Effector memory CD4-positive, alpha-beta T cell (primary cell): ENCODE results near the gene METTL25.

Experiments
- DNase-seq, 3 donors: peaks; one replicate each; pipeline ENCODE4 v3.0.0-alpha.2; 2020
- H3K27ac ChIP-seq: 2 replicates; pipeline ENCODE4 v1.7.0; 2013; ENCODE audit warnings: mild to moderate bottlenecking, low read length, moderate library complexity; ENCODE audit not compliant: insufficient read depth, poor library complexity, severe bottlenecking
- H3K27me3 ChIP-seq: replicated peaks from 2 replicates; pipeline ENCODE4 v1.7.0; 2013; ENCODE audit warnings: mild to moderate bottlenecking, low read length; ENCODE audit not compliant: insufficient read depth, control insufficient read depth, poor library complexity, severe bottlenecking
- H3K36me3 ChIP-seq: 2 replicates; pipeline ENCODE4 v1.7.0; 2013; ENCODE audit warnings: mild to moderate bottlenecking, low read length, moderate library complexity; ENCODE audit not compliant: control insufficient read depth, insufficient read depth
- H3K4me1 ChIP-seq: 2 replicates; pipeline ENCODE4 v1.7.0; 2013; ENCODE audit warnings: low read length, mild to moderate bottlenecking; ENCODE audit not compliant: control insufficient read depth, insufficient read depth, poor library complexity, severe bottlenecking
- H3K4me3 ChIP-seq: 2 replicates; pipeline ENCODE4 v1.7.0; 2013; ENCODE audit warnings: low read length, low read depth, mild to moderate bottlenecking; ENCODE audit not compliant: insufficient read depth, poor library complexity, severe bottlenecking
- H3K9me3 ChIP-seq: 2 replicates; pipeline ENCODE4 v1.7.0; 2013; ENCODE audit warnings: mild to moderate bottlenecking, low read length, moderate library complexity; ENCODE audit not compliant: control insufficient read depth

METTL25 gene

GRCh38 chr12:82515652-82516051 is 157.3 kb downstream of the METTL25 start:
- no peaks in the 10 kb centered on the region for H3K36me3 ChIP-seq
- DNase-seq = no peak
- no peaks in the 10 kb centered on the region for H3K4me1 ChIP-seq
- no peaks in the 10 kb centered on the region for H3K27me3 ChIP-seq
- H3K27ac ChIP-seq = no peak overlapping the region
- no peak overlapping the region for H3K4me3 ChIP-seq
- no peaks in the 10 kb centered on the region for H3K9me3 ChIP-seq

GRCh38 chr12:82517027-82517426 is 158.7 kb downstream of the METTL25 start:
- no peaks in the 10 kb centered on the region for H3K4me1 ChIP-seq
- H3K9me3 ChIP-seq = no peaks in the 10 kb centered on the region
- no peak overlapping the region for H3K27ac ChIP-seq
- H3K4me3 ChIP-seq = no peak overlapping the region
- DNase-seq = no peak
- no peaks in the 10 kb centered on the region for H3K27me3 ChIP-seq
- no peaks in the 10 kb centered on the region for H3K36me3 ChIP-seq

- H3K9me3 ChIP-seq = no peaks in the 10 kb centered on the region
Observed at GRCh38 chr12:82517808-82518207, 159.5 kb downstream of the METTL25 start.

GRCh38 chr12:82519510-82519909 is 161.2 kb downstream of the METTL25 start:
- Histone ChIP-seq H3K27ac (no peak overlapping the region), H3K9me3 (no peaks in the 10 kb centered on the region), H3K27me3 (no peaks in the 10 kb centered on the region), H3K4me3 (no peak overlapping the region), H3K4me1 (no peaks in the 10 kb centered on the region), H3K36me3 (no peaks in the 10 kb centered on the region)
- DNase-seq = no peak

More at GRCh38 chr12:82517808-82518207, 159.5 kb downstream of the METTL25 start:
- no peak overlapping the region for H3K27ac ChIP-seq
- DNase-seq = no peak
- no peaks in the 10 kb centered on the region for H3K4me1 ChIP-seq
- no peaks in the 10 kb centered on the region for H3K27me3 ChIP-seq
- H3K36me3 ChIP-seq = no peaks in the 10 kb centered on the region
- no peak overlapping the region for H3K4me3 ChIP-seq

GRCh38 chr12:82522285-82522684 is 164.0 kb downstream of the METTL25 start:
- H3K27ac ChIP-seq = no peak overlapping the region
- peaks cover 2% of the 10 kb centered on the region for H3K27me3 ChIP-seq
- no peaks in the 10 kb centered on the region for H3K36me3 ChIP-seq
- H3K4me1 ChIP-seq = no peaks in the 10 kb centered on the region
- no peaks in the 10 kb centered on the region for H3K9me3 ChIP-seq
- no peak for DNase-seq
- H3K4me3 ChIP-seq = no peak overlapping the region

GRCh38 chr12:82522762-82523161 is 164.4 kb downstream of the METTL25 start:
- Histone ChIP-seq H3K9me3 (no peaks in the 10 kb centered on the region), H3K27ac (no peak overlapping the region), H3K4me1 (no peaks in the 10 kb centered on the region), H3K36me3 (no peaks in the 10 kb centered on the region), H3K27me3 (peaks cover 2% of the 10 kb centered on the region), H3K4me3 (no peak overlapping the region)
- no peak for DNase-seq

- no peaks in the 10 kb centered on the region for H3K9me3 ChIP-seq
- no peak for DNase-seq
- no peak overlapping the region for H3K4me3 ChIP-seq
- H3K27ac ChIP-seq = no peak overlapping the region
- H3K4me1 ChIP-seq = no peaks in the 10 kb centered on the region
- peaks cover 2% of the 10 kb centered on the region for H3K27me3 ChIP-seq
- no peaks in the 10 kb centered on the region for H3K36me3 ChIP-seq
Observed at GRCh38 chr12:82523996-82524395, 165.7 kb downstream of the METTL25 start.

GRCh38 chr12:82524641-82525040 is 166.3 kb downstream of the METTL25 start:
- Histone ChIP-seq H3K4me1 (no peaks in the 10 kb centered on the region), H3K4me3 (no peak overlapping the region), H3K27ac (no peak overlapping the region), H3K36me3 (no peaks in the 10 kb centered on the region), H3K27me3 (peaks cover 2% of the 10 kb centered on the region), H3K9me3 (no peaks in the 10 kb centered on the region)
- DNase-seq = no peak

GRCh38 chr12:82525616-82526015 is 167.3 kb downstream of the METTL25 start:
- no peak overlapping the region for H3K4me3 ChIP-seq
- no peaks in the 10 kb centered on the region for H3K9me3 ChIP-seq
- H3K36me3 ChIP-seq = no peaks in the 10 kb centered on the region
- no peak overlapping the region for H3K27ac ChIP-seq
- no peaks in the 10 kb centered on the region for H3K4me1 ChIP-seq
- peaks cover 2% of the 10 kb centered on the region for H3K27me3 ChIP-seq
- DNase-seq = no peak

GRCh38 chr12:82527165-82527780 is 168.9 kb downstream of the METTL25 start:
- no peak for DNase-seq
- H3K27me3 ChIP-seq = peaks cover 2% of the 10 kb centered on the region
- no peaks in the 10 kb centered on the region for H3K36me3 ChIP-seq
- H3K9me3 ChIP-seq = no peaks in the 10 kb centered on the region
- no peak overlapping the region for H3K27ac ChIP-seq
- H3K4me3 ChIP-seq = no peak overlapping the region
- H3K4me1 ChIP-seq = no peaks in the 10 kb centered on the region
